Thyroid gland (tissue), 4 donors: ENCODE data around the gene KLHDC8A. TPM values are rescaled to one million over a fixed set of nuclear protein-coding genes. Genes with fewer than 3 reads are reported as not detected.
A peak's percentile ranks its signal among the peaks of the same experiment; 100 is the strongest.

ENCODE experiments used
- DNase-seq, 2 donors: peaks; one replicate each; pipeline ENCODE4 v3.0.0-alpha.2; 2019
- H3K27ac ChIP-seq, 3 donors: fragments of 200-600 bp; sonication (generic); 1 replicate in 2 of 3; 2 replicates in 1 of 3; pipeline ENCODE4 v1.5.1; 2016 to 2019; ENCODE audit warnings: mild to moderate bottlenecking in 1 of 3, moderate library complexity in 1 of 3
- H3K27me3 ChIP-seq: fragments of 200-600 bp; sonication (generic); one replicate; pipeline ENCODE4 v1.5.1; 2019
- H3K36me3 ChIP-seq, 2 donors: fragments of 200-600 bp; sonication (generic); one replicate each; pipeline ENCODE4 v1.5.1; 2016 to 2019
- H3K4me1 ChIP-seq, 2 donors: fragments of 200-600 bp; sonication (generic); one replicate each; pipeline ENCODE4 v1.5.1; 2017 to 2019
- H3K4me3 ChIP-seq, 3 donors: fragments of 200-600 bp; sonication (generic); replicated peaks in 1 of 3; 1 replicate in 2 of 3; 2 replicates in 1 of 3; pipeline ENCODE4 v1.5.1; 2016; ENCODE audit warnings: mild to moderate bottlenecking in 1 of 3
- H3K9me3 ChIP-seq: fragments of 200-600 bp; sonication (generic); one replicate; pipeline ENCODE4 v1.5.1; 2017
- POLR2A ChIP-seq, 2 donors: fragments of 450-650 bp; IDR thresholded peaks; one replicate each; pipeline ENCODE4 v1.6.1; 2017; ENCODE audit warnings: antibody characterized with exemption in 2 of 2, mild to moderate bottlenecking in 2 of 2, moderate library complexity in 1 of 2
- WGBS, 2 donors: methylation state at CpG; one replicate each; pipeline ENCODE4 v1.1.5; 2017; 5-methylcytosine and 5-hydroxymethylcytosine counted together
- intact Hi-C: fragments of 100-400 bp; cut with DNase I; formaldehyde crosslinking; loops from one replicate; pipeline ENCODE4 v1.15.1; 2023
- total RNA-seq, 4 donors: library from RNA; depleted of rRNA; stranded (reverse); fragments of >200 nt; gene quantifications; one replicate each; pipeline ENCODE4 v1.2.3, GENCODE V29; 2016
- TF ChIP-seq, protein P1 (sequence below), 6 experiments: fragments of 200-600 bp in 3 of 6; fragments of 450-650 bp in 3 of 6; sonication (generic) in 3 of 6; IDR thresholded peaks; one replicate each; pipeline ENCODE4 v1.5.1; 2016 to 2019; ENCODE audit warnings: antibody characterized with exemption in 6 of 6, mild to moderate bottlenecking in 2 of 6, inconsistent platforms in 1 of 6, moderate library complexity in 1 of 6

KLHDC8A gene
- total RNA-seq, 4 donors from 2014 or later: 1.1 to 2.0 (median 1.5) TPM

GRCh38 chr1:205303247-205303888, 53.4 kb downstream of the KLHDC8A start:
- WGBS, 2 donors: 78 to 84% methylated on average over 13 to 15 of the region's 20 CpGs
- Histone ChIP-seq H3K36me3 (peaks cover 46 to 51% of the 10 kb centered on the region in 2 donors), H3K4me3 (no peak overlapping the region), H3K4me1 (peaks cover 40 to 48% of the 10 kb centered on the region in 2 donors), H3K9me3 (no peaks in the 10 kb centered on the region), H3K27ac (peak overlapping the region; percentile 53 to 97 (median 93)), H3K27me3 (no peaks in the 10 kb centered on the region)
- intact Hi-C loops: no loop called here
- DNase-seq: no peak
- peak in 1 of 2 donors; percentile 7 for TF ChIP-seq POLR2A (IDR thresholded peaks at IDR 0.05)
- TF ChIP-seq, protein P1, sequence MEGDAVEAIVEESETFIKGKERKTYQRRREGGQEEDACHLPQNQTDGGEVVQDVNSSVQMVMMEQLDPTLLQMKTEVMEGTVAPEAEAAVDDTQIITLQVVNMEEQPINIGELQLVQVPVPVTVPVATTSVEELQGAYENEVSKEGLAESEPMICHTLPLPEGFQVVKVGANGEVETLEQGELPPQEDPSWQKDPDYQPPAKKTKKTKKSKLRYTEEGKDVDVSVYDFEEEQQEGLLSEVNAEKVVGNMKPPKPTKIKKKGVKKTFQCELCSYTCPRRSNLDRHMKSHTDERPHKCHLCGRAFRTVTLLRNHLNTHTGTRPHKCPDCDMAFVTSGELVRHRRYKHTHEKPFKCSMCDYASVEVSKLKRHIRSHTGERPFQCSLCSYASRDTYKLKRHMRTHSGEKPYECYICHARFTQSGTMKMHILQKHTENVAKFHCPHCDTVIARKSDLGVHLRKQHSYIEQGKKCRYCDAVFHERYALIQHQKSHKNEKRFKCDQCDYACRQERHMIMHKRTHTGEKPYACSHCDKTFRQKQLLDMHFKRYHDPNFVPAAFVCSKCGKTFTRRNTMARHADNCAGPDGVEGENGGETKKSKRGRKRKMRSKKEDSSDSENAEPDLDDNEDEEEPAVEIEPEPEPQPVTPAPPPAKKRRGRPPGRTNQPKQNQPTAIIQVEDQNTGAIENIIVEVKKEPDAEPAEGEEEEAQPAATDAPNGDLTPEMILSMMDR (IDR thresholded peaks at IDR 0.05): no peak

DNA sequence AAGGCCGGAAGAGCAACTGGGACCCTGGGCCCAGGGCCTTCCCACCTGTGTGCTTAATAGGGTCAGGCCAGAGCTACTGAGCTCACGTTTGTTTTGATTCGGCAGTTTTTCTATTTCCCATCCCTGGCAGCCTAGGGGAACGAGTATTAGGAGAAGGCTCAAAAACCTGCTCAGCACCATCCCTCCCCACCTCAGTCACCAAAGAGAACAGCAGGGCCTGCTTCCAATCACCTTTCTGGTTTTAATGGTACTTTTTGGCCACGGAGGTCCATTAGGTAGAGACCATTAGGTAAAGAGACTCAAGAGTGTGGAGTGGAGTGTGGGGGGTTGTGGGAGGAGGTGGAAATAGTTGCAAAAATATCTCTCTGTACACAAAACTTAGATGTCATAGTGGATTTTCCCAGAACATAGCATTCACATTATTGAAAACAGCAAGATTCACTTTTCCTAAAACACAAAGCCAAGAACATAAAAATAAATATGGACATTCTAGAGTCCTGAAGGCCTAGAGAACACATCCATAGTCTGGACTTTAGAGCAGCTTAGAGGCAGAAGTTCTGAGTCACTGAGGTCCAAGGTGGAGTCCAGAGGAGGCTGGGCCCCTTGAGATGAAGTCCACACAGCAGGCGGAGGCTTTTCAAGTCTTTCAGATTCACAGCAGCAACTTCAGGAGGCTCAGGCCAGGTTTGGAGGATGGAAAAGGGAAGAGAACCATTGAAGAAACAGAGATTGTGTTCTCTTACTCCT, 54.7 kb downstream of the KLHDC8A start:
- H3K9me3 ChIP-seq: no peaks in the 10 kb centered on the region
- peak in 1 of 2 donors; percentile 6 for TF ChIP-seq POLR2A (IDR thresholded peaks at IDR 0.05)
- TF ChIP-seq, protein P1 (IDR thresholded peaks at IDR 0.05): no peak
- intact Hi-C loops: no loop called here
- H3K4me3 ChIP-seq: no peak overlapping the region
- 29 to 37% methylated on average over 6 of the region's 6 CpGs for WGBS, 2 donors
- H3K36me3 ChIP-seq: peaks cover 34 to 37% of the 10 kb centered on the region in 2 donors
- peaks cover 48 to 62% of the 10 kb centered on the region in 2 donors for H3K4me1 ChIP-seq
- no peak for DNase-seq
- peak overlapping the region; percentile 53 to 97 (median 93) for H3K27ac ChIP-seq
- H3K27me3 ChIP-seq: no peaks in the 10 kb centered on the region

DNA sequence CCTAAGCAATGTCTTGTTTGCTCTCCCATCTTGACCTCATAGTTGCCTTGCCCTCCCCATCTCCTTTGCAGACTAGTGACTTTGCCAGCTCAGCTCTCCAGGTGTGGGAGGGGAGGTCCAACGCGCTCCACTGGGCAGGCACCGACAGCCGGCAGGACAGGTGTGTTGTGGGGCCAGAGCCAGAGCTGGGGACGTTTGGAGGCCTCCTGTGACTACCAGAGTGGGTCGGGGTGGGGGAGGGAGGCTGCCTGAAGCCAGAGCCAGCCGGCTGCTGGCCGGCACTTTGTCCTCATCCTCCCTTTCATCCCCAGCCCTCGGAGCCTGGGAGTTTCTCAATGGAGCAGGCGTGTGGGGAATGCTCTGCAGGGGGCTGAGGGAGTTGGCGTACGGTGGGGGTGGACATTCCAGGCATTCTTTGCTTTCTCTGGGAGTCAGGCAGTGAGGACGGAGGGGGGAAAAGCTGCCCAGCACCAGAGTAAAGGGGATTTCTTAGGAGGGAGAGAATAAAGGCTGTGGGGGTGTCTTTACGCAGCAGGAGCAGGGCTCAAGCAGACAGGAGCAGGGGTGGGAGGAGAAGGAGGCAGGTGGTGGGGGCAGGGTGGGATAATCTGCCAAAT, 55.4 kb downstream of the KLHDC8A start:
- WGBS, 2 donors: 24 to 27% methylated on average over 9 to 12 of the region's 14 CpGs
- peak overlapping the region; percentile 95 to 97 (median 95) for H3K27ac ChIP-seq
- peak in 1 of 2 donors; percentile 47 for TF ChIP-seq POLR2A (IDR thresholded peaks at IDR 0.05)
- TF ChIP-seq, protein P1 (IDR thresholded peaks at IDR 0.05): no peak

DNA sequence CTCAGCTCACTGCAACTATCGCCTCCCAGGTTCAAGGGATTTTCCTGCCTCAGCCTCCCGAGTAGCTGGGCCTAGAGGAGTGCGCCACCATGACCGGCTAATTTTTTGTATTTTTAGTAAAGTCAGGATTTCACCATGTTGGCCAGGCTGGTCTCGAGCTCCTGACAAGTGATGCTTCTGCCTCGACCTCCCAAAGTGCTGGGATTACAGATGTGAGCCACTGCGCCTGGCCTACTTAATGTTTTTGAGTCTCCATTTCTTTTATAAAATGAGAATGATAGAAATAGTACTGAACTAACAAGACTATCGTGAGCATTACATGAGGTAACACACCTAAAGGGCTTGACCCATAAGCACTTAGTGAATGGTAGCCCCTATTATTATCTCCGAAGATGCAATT, 56.6 kb downstream of the KLHDC8A start:
- intact Hi-C loops: no loop called here
- Histone ChIP-seq H3K27ac (peak overlapping the region; percentile 94 to 95 (median 95)), H3K4me1 (peaks cover 48 to 77% of the 10 kb centered on the region in 2 donors), H3K4me3 (no peak overlapping the region), H3K36me3 (peaks cover 20% of the 10 kb centered on the region in 2 donors), H3K27me3 (no peaks in the 10 kb centered on the region), H3K9me3 (no peaks in the 10 kb centered on the region)
- TF ChIP-seq, protein P1 (IDR thresholded peaks at IDR 0.05): no peak
- DNase-seq: no peak
- 86 to 89% methylated on average over 9 of the region's 9 CpGs for WGBS, 2 donors

More for the DNA sequence above, 55.4 kb downstream of the KLHDC8A start:
- no peak overlapping the region for H3K4me3 ChIP-seq
- H3K27me3 ChIP-seq: no peaks in the 10 kb centered on the region
- peak; percentile 99 to 100 for DNase-seq
- no peaks in the 10 kb centered on the region for H3K9me3 ChIP-seq
- intact Hi-C loops: no loop called here
- peaks cover 48 to 69% of the 10 kb centered on the region in 2 donors for H3K4me1 ChIP-seq
- H3K36me3 ChIP-seq: peaks cover 30 to 31% of the 10 kb centered on the region in 2 donors
